MM.1S (cell line): ENCODE data around the gene CLMP.

Source experiments
- CTCF ChIP-seq: fragments of 300-600 bp; sonication (generic); IDR thresholded peaks from 2 replicates; pipeline ENCODE4 v1.5.1; 2016; ENCODE audit warnings: antibody characterized with exemption, low read length, mixed read lengths
- EZH2 ChIP-seq: fragments of 300-600 bp; sonication (generic); optimal IDR thresholded peaks from 2 replicates; pipeline ENCODE3; 2017; ENCODE audit warnings: low read depth, mild to moderate bottlenecking, antibody characterized with exemption, low read length, mixed read lengths
- EZH2phosphoT487 ChIP-seq: fragments of 300-600 bp; sonication (generic); IDR thresholded peaks from 2 replicates; pipeline ENCODE4 v1.6.1; 2018; ENCODE audit warnings: antibody characterized with exemption, low read length

DNA sequence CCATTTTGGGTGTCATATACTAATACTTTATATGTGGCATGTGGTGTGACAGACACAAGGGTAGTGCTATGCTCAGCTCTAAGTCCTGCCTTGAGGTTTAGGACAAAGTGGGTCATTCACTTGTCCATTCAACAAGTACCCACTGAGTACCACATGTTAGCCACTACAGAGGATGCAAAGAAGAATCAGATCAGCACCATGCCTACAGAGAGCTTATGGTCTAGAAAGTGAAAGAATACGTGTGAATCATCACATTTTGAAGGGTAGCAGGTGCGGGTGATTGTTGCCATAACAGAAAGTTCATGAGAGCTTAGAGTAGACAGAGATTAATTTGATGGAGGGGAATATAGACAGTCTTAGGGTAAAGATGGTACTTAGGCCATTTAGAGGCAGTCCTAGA lies 18.3 kb downstream of the CLMP start:
- TF ChIP-seq CTCF = no peak
- no peak for TF ChIP-seq EZH2phosphoT487
- TF ChIP-seq EZH2 = no peak
